ENCODE measurements around the gene SELENOO. TPM values are rescaled to one million over a fixed set of nuclear protein-coding genes. Genes with fewer than 3 reads are reported as not detected.
A peak's percentile ranks its signal among the peaks of the same experiment; 100 is the strongest.

The SELENOO gene
- polyA plus RNA-seq, 3 donors: 13.9 to 18.3 (median 14.8) TPM

DNA sequence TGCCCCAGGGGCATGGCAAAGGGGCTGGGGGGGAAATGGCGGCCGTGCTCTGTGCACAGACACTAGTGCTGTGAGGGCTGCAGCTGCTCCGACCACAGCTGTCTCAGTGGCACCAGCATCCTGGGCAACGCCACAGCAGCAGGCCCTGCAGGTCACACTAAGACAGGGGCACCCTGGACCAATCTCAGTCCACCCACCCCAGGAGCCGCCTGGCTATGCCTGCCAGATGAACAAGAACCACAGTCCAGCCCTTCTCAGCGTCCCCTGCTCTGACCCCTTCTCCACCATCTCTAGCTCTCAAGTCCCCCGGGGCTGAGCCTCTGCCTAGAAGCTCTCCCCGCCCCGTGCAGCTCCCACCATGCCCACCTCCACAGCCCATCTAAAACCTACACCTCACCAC lies 27.6 kb downstream of the SELENOO start:
- DNase-seq (ENCODE audit: low read depth in 3 of 3, low spot score in 2 of 3): no peak

DNA sequence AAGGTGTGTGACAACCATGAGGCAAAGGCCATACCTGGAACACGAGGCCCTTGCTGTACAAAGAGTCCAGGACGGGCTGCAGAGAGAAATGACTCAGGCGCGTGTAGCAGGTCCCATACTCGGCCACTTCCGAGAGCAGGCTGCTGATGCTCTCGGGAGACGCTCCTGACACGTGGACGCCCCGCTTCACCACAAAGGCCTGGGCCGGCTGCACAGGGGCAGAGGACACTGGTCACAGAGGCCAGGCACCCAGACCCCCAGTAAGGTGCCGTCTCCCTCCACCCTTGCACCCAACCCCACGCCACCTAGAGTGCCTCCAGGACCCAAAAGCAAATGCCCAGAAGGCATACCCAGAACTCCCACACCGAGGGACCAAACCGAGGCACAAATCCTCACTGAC lies 28.6 kb downstream of the SELENOO start:
- DNase-seq (ENCODE audit: low read depth in 3 of 3, low spot score in 2 of 3): no peak

DNA sequence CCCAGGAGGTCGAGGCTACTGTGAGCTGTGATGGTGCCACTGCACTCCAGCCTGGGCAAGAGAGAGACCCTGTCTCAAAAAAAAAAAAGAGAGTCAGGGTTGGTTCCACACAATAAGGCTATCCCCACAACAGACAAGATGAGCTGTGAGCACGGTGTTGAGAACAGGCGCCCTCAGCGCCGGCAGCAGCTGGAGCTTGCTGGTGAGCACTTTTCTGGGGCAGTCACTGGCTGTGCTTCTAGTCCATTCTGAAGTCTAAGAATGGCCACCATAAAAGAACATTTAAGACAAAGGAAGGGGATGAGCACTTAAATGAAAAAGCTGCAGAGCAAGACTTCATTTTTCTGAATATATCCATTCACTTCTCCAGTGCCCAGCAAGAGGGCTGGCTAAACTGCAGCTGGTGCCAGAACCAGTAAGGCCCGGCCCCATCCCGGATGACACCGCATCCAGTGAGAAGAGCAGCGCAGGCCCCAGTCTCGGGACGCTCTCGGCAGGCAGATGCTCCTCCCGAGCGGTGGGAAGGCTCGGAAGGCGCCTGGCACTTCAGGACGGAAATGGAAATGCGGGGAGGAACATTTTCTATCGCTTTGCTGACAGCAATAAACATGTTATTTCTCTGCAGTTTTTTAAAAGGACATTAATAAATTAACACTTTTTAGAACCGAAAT lies 31.8 kb downstream of the SELENOO start:
- DNase-seq (ENCODE audit: low read depth in 3 of 3, low spot score in 2 of 3): no peak

DNA sequence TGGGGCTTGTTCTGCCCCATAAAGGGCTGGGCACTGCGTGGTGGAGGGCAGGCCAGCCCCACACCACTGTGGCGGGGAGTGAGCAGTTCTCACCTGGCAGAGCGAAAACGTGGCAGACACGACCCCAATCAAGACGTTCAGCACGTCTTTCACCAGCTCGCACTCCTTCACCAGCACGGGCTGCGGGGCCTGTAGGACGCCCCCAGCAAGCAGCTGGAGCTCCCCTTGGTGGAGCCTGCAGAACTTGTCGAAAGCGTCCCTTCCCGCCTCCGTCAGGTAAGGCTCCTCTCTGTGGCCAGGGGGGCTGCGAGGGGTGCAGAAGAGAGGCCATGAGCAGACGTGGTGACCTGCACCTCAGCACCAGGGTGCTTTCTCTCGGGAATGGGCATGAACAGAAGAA lies 32.4 kb downstream of the SELENOO start:
- DNase-seq (ENCODE audit: low read depth in 3 of 3, low spot score in 2 of 3): no peak

GRCh38 chr22:50236731-50237409 lies 36.1 kb downstream of the SELENOO start:
- DNase-seq (ENCODE audit: low read depth in 3 of 3, low spot score in 2 of 3): no peak

GRCh38 chr22:50238755-50239154 lies 37.9 kb downstream of the SELENOO start:
- no peak for DNase-seq (ENCODE audit: low read depth in 3 of 3, low spot score in 2 of 3)

DNA sequence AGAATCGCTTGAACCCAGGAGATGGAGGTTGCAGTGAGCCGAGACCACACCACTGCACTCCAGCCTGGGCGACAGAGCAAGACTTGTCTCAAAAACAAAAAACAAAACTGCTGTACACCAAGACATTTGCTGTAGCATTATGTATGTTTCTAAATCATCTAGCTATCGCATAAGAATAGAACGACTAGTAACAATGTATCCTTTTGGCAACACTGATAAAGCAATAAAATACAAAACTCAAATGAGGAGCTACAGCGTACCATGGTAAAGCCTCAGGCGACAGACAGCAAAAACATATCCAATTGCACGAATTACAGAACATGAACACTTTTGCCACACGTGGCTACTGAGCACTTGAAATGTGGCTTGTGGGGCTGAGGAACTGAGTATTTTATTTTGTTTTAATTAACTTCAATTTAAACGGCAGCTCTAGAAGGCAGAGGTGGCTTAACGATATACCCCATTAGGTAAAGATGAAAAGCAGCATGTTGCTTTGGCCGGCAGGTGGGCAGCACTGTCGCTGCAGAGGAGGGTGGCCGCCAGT lies 41.7 kb downstream of the SELENOO start:
- no peak for DNase-seq (ENCODE audit: low read depth in 3 of 3, low spot score in 2 of 3)

GRCh38 chr22:50243685-50244419 lies 43.0 kb downstream of the SELENOO start:
- no peak for DNase-seq (ENCODE audit: low read depth in 3 of 3, low spot score in 2 of 3)

GRCh38 chr22:50244420-50245213 lies 43.8 kb downstream of the SELENOO start, which contains the start of gene TUBGCP6:
TSS of gene TUBGCP6 (minus strand) at chr22:50245023. CDS start at chr22:50244459, 564 bp downstream.
- DNase-seq (ENCODE audit: low read depth in 3 of 3, low spot score in 2 of 3): peak; percentile 72 to 89 (median 85)

DNA sequence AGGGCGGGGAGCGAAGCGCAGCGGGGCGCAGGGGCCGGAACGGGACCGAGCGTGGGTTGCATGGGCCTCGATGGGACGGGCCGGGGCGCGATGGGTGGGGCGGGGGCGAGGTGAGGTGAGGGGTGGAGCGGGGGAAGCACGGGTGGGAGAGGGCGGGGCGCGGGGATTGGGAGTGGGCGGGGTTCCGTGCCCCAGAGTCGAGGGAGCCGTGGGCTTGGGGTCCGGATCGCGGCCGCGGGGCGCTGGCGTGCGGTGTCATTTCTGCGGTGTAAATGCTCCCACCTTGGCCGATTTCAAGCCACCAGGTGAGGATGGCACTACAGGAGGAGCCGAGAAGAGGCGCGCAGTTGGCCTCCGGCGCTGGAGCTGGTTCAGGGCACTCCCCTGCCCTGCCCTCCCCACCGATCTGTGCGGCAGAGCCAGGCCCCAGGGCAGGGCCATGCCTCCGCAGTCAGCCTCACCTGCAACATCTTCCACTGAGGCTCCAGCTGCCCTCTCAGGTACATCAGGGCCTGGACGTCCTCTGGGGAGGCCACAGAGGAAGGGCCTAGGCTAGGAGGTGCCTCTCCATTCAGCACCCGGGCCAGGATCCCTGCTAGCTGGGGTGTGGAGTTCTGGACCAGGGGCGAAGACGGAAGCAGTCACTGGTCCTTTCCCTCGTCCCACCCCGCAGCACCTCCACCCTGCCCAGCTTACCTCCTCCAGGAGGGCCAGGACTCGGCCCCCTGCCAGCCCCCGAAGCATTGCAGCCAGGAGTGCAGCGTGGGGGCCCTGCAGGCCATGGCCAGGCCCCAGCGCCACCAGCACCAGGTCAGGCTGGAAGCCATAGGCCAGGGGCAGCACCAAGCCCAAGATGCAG lies 44.6 kb downstream of the SELENOO start:
- DNase-seq (ENCODE audit: low read depth in 3 of 3, low spot score in 2 of 3): no peak

- DNase-seq (ENCODE audit: low read depth in 3 of 3, low spot score in 2 of 3): no peak
Measured at GRCh38 chr22:50246242-50247175, 45.7 kb downstream of the SELENOO start.

DNA sequence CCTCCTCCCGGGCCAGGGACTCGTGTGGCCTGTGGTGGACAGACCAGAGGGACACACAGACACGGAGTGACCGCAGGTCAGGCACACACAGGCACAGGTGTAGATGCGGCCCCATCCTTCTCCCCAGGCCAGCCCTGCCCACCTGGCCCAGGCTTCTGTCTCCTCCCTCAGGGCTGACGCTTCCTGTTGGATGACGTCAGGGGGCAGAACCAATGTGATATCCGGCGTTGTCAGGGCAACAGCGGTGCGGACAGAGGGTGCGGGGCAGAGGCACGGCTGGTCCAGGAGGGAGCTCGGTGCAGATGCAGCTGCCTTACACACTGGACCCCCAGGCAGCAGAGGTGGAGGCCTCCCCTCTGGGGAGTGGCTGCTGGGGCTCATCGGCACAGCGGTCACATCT lies 46.9 kb downstream of the SELENOO start:
- DNase-seq (ENCODE audit: low read depth in 3 of 3, low spot score in 2 of 3): no peak

DNA sequence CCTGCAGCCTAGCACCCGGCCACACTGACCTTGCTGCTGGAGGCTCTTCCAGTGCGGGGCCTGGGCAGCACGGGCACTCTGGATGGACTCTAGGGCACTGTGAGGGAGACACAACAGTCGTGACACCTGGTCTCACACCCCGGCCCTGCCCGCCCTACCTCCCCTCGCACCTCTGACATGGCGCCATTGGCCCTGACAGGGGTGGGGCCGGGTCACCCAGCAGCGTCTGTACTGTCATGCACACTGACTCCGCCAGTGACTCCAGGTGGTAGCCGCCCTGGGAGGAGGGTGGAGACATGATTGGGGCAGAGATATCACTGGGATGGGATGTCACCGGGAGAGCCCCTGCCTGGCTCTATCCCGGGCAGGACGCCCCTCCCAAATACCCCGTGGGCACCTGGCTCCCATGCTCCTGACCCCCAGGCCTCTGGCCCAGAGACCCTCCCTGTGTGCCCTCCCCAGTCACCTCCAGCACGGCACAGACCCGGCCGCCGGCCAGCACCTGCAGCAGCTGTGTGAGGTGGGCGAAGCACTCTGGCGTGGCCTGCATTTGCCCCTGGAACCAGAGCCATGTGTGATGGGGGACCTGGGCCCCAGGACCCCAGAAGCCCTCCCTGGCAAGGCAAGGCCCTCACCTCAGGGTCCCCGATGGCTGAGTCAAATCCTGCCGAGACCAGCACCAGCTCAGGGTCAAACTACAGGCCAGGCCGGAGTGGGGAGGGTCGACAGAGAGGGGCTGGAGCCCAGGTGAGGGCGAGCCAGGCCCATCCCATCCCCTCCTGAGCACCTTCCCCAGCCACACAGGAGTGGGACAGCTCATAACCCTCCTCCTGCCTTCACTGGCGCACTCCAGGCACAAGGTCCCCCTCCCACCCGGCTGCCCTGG lies 47.6 kb downstream of the SELENOO start:
- DNase-seq (ENCODE audit: low read depth in 3 of 3, low spot score in 2 of 3): no peak

- no peak for DNase-seq (ENCODE audit: low read depth in 3 of 3, low spot score in 2 of 3)
Measured at GRCh38 chr22:50249341-50250248, 48.8 kb downstream of the SELENOO start.

DNA sequence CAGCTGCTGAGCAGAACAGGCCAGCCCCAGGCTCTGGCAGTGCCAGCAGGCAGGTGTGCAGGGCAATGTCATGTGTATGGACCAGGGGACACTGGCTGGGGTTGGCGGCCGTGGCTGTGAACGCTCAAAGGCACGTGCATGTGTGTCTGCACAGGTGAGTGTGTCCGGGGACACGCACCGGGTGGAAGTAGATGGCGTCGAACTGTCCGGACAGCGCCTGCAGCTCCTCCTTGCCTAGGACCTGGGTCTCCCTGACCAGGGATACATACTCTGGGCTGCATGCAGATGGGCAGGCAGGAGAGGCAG lies 49.4 kb downstream of the SELENOO start:
- DNase-seq (ENCODE audit: low read depth in 3 of 3, low spot score in 2 of 3): no peak

DNA sequence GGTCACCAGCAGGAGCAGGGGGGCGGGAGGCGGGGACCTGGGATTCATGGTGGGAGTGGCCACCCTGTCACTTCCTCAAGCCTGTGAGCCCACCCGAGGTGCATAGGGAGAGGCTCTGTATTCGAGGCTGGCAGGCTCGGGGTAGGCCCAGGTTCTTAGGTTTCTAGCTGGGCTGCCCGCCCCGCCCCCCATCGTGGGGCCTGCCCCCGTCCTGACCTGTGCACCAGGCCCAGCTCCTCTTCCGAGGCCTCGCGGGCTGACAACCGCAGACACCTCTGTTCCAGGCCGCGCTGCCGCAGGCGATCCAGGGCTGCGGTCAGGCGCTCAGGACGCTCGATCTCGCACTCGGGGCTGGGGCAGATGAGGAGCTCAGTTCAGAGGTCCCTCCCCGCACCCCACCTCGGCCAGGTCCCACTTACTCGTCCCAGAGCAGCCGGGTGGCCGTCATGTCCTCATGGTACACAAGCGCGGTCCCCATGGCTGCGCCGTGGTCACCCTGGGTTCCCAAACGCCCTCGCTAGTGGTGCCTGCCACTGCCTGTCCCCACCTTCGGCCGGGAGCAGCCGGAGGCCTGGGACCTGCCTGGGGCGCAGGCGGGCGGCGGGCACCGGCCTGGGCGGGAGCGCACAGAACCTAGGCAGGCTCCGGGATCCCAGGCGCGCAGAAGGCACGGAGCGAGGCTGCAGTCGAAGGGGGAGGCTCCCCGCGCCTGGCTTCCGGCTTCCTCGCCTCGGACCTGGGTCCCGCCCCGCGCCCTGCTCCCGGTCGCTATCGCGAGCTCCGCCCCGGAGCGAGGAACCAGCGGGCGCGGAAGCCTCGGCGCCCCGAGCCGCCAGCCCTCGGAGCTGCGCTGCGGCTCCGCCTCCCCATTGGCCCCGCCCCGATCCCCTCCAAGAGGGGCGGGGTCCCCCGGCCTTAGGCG lies 50.0 kb downstream of the SELENOO start, which contains the start of gene HDAC10:
HDAC10 (minus strand) TSS at position 711 of the 922 bp plus-strand sequence; CDS start at position 478, 233 bp downstream.
- DNase-seq (ENCODE audit: low read depth in 3 of 3, low spot score in 2 of 3): no peak

Measured in right renal cortex interstitium (tissue), 3 donors.